Endometrial microvascular endothelial cells (primary cell): ENCODE results near the gene MBD4. TPM values are rescaled to one million over a fixed set of nuclear protein-coding genes. Genes with fewer than 3 reads are reported as not detected.
"Not testable (repeated sequence)": the region's sequence is repeated elsewhere in the genome, so short reads cannot be mapped to it uniquely, and the experiment has no call there.

Experiments
- in situ Hi-C: cut with HindIII; loops from 2 replicates; pipeline ENCODE4 v1.10.0; 2017; ENCODE audit warnings: low sequenced_read_pairs, low pct_unique_long_range_greater_than_20kb; ENCODE audit errors: inconsistent ontology term
- total RNA-seq: library from RNA; depleted of rRNA; stranded (reverse); fragments of >200 nt; gene quantifications from one replicate; pipeline ENCODE4 v1.2.3, GENCODE V29; 2015; ENCODE audit errors: inconsistent ontology term

MBD4 gene
- total RNA-seq, 1 donor from 2014 or later: 28.1 TPM

DNA sequence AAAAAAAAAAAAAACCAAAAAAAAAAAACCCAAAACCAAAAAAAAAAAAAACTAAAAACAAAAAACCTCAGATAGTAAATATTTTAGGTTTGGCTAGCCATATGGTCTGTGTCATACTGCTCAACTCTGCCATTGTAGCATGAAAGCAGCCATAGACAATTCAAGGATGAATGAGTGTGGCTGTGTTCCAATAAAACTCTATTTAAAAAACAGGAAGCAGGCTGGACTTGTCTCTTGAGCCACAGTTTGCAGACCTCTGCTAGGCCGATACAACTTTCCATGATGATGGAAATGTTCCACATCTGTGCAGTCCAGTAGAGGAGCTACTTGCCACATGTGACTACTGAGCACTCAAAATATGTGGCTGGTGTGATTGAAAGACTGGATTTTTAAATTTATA is 22.4 kb downstream of the MBD4 start:
- in situ Hi-C loops: no loop called here

DNA sequence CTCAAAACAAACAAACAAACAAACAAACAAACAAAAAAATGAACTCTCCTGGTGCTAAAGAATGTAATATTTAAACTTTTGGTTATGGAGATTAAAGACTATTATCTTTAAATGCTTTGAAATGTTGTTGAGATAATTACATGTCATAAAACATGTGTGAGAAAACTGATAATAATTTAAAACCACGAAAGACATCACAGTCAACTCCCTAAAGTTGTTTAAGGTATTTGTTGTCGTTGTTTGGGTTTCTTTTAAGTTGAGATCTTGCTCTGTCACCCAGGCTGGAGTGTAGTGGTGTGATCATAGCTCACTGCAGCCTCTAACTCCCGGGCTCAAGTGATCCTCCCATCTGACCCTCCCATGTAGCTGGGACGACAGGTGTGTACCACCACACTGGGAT is 23.3 kb downstream of the MBD4 start:
- in situ Hi-C loops: no loop called here

DNA sequence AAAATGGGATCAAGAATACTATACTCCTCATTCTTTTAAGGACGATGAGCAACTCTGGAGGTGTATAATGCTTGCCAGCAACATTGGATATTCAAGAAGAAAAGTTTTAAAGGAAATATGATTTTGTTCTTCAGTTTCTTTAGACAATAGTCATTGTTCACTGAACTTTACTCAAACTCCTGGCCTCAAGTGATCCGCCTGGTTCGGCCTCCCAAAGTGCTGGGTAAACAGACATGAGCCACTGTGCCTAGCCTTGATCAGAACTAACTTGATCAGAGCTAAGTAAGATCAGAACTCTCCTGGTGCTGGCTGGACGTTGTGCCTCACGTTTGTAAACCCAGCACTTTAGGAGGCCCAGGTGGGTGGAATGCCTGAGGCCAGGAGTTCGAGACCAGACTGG is 23.9 kb downstream of the MBD4 start:
- in situ Hi-C loops: no loop called here

DNA sequence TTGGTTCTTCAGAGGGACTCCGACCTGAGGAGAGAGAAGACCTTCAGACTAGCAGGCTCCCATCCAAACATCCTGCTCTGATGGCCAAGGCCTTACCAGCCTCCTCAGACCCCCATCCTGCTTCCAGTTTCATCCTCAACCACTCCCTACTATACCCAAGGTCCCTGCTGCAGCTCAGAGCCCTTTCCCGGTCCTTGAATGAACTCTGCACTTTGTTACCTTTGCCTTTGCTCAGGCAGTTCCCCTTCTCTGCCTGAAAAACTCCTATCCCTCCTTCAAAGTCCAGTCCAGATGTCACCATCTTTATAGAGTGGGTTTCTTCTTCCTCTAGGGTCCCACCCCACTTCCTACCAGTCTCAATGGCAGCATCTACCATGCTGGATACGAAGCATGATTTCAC is 24.4 kb downstream of the MBD4 start:
- in situ Hi-C loops: no loop called here

DNA sequence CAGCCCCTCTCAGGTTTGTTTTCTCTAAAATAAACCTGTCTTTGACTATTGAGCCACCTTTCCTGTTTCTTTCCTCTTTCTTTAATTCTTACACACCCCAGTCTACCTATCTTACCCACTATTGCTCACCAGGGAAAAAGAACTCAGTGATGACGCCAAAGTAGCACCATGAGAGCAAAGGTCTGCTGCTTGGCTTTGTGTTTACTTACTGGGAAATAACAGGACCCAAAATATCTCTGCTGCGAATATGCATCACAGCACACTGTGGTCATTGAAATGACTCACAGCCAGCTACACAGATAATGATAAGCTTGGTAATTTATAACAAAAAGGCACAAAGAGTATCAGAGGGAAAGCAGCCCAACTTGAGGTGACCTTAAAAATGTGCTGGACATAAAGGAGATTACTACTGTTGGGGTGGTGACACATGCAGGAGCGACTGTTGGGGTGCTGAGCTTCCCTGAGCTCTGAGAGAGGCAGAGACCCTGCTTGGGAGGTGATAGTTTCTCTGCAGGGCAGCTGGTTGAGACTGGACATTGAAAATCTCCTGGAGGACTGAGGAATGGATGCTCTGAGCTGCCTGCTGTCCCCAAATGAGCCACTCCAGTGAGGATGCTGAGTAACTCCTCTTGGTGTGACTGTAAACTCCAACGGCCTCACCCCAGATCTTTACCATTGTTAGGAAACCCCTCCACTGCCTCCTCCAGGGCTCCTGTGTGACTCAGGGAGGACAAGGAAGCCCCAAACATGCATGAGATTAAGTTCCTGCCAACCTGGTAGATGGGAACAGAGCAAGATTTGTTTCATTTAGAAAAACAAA is 25.9 kb downstream of the MBD4 start:
- in situ Hi-C loops: no loop called here

DNA sequence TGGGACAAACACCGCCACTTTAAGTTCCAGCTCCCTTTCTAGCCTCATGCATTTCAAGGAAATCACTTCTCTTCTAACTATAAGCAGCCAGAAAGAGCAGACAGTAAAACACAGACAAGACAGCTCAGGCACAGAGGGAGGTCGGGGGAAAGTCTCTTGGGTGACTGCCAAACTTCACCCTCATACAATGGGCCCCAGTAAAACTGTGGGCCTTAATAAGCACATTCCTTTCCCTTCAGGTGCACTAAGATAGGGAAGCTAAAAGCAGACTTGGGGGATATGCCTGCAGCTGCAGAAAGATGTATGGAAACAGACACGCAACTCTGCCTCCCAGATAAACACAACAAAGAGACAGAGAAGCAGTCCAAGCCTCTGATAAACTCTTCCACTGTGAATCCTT is 26.5 kb downstream of the MBD4 start:
- in situ Hi-C loops: not testable (repeated sequence)

DNA sequence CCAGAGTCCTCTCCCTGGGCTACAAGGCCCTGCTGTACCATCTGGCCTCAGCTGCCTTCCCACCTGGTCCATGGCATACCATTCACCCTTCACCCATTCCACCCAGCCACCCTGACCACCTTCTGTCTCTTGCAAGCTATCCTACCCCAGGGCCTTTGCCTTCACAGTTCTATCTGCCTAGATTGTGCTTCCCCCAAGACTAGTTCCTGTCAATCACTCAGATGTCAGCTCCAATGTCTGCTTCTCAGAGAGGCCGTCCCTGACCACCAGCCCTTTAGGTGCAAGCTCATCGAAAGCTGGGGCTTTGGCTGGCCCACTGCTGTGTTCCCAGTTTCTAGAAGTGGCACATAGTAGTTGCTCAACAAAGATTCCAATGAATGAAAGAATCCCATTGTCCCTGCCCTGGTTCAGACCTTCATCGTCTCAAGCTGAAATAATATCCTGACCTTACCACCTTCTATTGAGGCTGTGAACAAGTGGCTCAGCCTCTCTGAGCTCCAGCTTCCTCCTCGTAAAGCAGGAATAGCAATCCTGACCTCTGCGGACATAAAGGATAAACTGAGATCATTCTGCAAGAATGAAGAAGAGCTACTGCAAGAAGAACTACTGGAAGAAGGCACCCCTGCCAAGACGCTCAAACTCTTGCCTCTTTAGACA is 27.1 kb downstream of the MBD4 start:
- in situ Hi-C loops: no loop called here

DNA sequence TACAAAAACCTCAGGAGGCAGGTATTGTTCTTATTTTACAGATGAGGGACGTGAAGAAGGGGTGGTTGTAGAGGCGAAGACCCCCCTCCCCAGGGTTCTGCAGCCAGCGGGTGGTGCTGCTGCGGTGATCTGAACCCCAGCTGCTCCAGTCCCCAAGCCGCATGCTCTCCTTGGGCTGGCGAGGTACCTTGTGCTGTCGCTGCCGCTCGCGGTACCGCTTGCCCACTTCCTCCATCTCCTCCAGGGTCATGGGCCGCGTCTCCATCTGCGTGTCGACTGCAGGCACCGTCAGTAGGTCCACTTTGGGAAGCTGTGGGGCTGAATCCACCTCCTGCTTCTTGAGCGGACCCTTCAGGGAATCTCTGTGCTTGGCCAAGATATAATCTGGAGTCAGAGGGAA is 28.8 kb downstream of the MBD4 start:
- in situ Hi-C loops: no loop called here

DNA sequence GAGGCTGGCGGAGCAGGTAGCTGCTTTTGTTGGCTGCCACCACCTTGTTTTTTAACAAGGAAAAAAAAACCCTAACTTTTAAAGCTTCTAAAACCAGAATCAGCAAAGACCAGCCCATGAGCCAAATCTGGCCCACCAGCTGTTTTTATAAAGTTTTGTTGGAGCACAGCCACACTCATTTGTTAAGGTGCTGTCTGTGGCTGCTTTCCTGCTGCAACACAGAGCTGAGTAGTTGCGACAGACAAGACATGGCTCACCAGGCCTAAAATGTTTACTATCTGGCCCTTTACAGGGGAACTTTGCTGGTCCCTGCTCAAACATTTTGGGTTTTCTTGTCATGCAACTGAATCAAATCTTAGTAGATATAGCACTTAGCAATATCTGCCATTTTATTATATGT is 30.2 kb downstream of the MBD4 start:
- in situ Hi-C loops: no loop called here

DNA sequence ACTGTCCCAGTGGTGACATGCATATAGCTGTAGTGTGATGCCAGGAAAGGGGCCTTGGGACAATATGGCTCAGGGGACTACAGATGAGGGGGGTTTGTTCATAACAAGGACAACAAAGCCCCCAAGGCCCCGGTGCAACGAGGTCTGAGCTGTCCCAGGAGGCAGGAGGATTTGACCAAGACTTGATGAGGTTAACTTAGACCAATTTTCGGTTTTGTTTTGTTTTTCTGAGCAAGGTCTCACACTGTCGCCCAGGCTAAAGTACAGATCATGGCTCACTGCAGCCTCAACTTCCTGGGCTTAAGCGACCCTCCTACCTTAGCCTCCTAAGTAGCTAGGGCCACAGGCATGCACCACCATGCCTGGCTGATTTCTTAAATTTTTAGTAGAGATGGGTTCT is 35.1 kb downstream of the MBD4 start:
- in situ Hi-C loops: no loop called here

DNA sequence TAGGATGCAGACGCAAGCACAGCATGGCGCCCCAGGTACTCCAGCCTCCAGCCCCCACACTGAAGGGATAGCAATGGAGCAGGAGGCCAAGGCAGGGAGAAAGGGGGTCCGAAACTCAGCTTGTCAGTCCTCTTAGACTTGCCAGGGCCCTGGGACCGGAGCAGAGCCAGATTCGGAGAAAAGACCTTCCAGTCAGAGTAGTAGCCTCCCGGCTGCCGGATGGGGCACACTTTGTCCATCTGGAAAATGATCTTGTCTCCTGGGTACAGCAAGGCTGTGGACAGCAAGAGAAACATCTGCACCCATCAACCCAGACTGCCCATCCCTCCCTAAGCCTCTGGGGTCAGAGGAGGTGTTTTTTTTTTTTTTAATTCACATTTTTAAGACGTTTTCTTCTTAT is 35.6 kb downstream of the MBD4 start:
- in situ Hi-C loops: no loop called here

DNA sequence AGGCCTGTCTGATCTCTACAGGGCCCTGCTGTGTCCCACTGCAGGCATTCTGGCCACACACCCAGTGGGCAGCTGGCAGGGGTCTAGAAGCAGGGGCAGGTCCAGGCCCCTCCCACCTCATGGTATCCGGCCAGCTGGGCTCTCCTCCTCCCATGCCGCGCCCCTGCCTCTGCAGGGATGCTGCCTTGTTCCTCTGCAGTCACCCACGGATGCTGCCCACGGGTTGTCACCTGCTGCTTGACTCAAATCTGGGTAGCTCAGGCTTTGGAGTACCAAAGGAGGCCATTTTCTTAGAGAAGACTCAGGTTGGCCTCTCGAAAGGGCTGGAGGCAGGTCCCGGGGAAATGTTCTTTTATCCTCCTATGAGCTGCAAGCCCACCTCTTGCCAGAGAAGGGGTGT is 36.3 kb downstream of the MBD4 start:
- in situ Hi-C loops: no loop called here

DNA sequence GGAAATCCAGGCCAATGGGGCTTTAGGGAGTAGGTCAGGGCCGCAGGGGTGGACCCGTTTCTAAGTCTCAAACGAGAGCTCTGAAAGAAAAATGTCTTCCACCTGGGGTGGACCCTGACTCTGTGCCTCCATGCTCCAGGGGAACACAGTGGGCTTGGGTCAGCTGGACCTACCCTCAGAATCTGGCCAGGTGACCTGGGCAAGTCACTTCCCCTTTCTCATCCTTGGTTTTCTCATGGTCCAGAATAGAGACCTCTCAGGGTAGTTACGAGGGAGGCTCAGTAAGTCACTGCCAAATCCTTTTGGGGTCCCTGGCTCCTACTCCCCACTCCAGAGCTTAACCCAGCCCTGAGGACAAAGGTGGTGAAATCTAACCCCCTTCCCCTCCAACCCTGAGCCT is 37.1 kb downstream of the MBD4 start:
- in situ Hi-C loops: no loop called here

DNA sequence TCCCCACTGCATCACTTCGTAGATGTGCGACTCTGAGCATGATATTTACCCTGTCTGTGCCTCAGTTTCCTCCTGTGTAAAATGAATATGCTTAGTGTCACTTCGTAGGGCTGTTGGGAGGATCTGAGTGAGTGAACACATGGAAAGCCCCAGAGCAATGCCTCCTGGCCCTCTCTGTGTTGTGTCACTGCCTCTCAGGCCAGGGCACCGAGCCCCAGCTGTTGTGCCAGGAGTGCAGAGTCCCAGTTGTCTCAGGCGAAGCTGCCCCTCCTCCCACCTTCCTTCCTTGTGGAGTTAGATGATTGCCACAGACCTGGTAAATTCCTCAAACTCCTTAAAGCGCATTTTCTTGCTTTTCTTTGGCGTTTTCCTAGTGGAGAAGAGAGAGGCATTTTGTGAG is 37.5 kb downstream of the MBD4 start:
- in situ Hi-C loops: no loop called here

DNA sequence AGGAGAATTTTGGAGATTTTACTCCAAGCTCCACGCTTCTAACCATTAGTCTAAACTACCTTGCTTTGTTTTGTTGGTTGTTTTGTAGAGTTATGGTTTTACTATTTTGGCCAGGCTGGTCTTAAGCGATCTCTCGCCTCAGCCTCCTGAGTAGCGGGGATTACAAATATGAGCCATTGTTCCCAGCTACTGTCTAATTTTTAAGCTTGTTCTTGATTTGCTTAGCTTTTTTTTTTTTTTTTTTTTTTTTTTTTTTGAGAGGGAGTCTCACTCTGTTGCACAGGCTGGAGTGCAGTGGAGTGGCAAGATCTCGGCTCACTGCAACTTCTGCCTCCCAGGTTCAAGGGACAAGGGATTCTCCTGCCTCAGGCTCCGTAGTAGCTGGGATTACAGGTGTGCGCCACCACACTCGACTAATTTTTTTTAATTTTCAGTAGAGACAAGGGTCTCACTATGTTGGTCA is 39.8 kb downstream of the MBD4 start:
- in situ Hi-C loops: no loop called here

DNA sequence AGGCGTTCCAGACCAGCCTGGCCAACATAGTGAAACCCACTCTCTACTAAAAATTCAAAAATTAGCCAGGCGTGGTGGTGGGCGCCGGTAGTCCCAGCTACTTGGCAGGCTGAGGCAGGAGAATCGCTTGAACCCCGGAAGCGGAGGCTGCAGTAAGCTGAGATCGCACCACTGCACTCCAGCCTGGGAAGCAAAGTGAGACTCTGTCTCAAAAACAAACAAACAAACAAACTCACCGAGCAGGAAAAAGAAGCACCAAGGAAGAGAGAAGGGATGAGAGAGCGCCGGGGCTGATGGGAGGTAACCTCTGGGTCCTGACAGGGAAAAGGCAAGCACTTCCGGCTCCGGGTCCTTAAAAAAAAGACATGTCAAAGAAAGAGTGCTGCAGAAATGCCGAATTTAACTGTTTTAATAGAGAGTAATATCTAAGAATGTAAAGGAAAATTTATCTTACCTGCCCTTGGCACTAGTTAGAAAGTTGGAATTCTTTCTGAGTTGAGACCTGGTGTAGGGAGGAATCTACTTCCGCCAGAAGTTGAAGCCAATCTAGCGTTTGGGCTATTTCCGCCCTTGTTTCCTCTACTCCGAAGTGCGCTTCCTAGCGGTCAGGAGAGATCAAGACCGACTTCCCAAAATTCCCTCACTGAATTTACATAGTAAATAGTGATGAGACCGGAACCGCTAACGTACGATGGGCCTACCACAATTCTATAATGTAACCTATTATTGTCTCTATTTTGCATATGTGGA is 40.4 kb downstream of the MBD4 start:
- in situ Hi-C loops: no loop called here

DNA sequence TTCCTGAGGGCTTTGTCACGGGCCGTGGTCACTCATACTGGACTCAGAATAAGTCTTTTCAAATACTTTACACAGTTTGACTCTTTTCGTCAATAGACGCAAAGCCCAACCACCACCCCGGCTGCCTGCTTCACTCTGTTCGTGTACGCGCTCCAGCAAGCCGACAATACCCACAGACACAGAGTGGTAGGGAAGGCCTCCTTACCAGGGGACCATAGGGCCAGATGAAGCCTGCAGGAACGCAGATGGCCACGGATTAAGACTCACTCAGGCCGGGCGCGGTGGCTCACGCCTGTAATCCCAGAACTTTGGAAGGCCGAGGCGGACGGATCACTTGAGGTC is 41.0 kb downstream of the MBD4 start:
- in situ Hi-C loops: no loop called here

DNA sequence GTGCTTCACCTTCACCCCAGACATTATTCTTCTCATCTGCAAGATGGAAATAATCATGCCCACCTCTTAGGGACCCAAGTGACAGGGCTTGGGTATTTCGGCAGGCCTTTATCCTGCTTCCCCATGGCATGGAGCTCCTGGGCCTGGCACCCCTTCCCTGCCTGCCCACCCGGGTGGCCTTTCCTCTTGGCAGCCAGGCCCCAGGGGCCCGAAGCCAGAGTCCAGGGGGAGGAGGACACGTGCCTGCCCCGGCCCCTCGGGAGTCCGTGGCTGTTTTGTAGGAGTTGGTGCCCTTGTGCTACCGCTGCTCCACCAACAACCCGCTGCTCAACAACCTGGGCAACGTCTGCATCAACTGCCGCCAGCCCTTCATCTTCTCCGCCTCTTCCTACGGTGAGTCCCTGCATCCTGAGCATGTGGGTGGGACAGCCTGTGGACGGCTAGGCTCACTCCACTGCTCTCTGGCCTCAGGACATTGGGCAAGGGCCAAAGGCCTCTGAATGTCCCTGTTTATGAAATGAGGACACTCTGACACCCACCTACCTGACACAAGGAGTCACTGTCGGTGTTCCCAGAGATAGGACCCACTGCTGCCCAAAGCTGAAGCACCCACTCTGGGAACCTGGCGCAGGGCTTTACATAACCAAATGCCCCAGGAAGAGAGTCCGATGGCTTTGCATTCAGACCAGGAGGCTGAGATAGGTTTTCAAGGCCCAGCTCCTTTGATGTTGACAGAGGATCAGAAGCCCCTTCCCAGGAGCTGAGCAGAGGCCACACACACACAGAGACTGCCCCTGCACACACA is 45.8 kb downstream of the MBD4 start:
- in situ Hi-C loops: not testable (repeated sequence)

DNA sequence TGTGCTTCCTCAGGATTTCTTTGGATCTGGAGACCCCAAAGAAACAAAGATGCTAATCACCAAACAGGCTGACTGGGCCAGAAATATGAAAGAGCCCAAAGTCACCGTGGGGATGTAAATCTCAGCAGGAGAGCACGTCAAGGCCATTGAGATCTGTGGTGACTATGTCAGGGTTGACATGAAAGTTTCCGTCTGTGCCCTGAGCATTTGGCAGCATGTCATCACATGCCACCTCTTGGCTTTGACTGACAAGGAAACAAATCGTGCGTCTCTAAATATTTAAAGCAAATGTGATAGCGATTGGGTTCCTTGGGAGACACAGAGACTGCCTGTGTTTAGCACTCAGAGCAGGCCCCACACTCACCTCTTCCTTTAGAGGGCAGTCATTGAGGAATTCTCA is 46.5 kb downstream of the MBD4 start:
- in situ Hi-C loops: no loop called here
